ENCODE measurements around the gene TRIM54.

GRCh38 chr2:27303093-27304025 is 21.1 kb downstream of the TRIM54 start:
- TF ChIP-seq SUZ12 (IDR thresholded peaks at IDR 0.05; ENCODE audit: extremely low read depth, insufficient read depth, insufficient read length) (no peak), YY1 (IDR thresholded peaks at IDR 0.05; ENCODE audit: insufficient read depth, insufficient read length) (no peak)

Measured in NT2/D1 (cell line).